Duodenal mucosa (tissue), 2 donors: ENCODE data around the gene FAM3B.
"Not testable (repeated sequence)": the region's sequence is repeated elsewhere in the genome, so short reads cannot be mapped to it uniquely, and the experiment has no call there.

Experiments
- H3K27ac ChIP-seq: one replicate; pipeline ENCODE4 v1.7.0; 2013; ENCODE audit warnings: low read depth, low read length
- H3K27me3 ChIP-seq, 2 donors: one replicate each; pipeline ENCODE4 v1.7.0; 2013; ENCODE audit warnings: low read length in 2 of 2, control low read depth in 1 of 2; ENCODE audit not compliant: insufficient read depth in 2 of 2, control insufficient read depth in 1 of 2
- H3K36me3 ChIP-seq, 2 donors: one replicate each; pipeline ENCODE4 v1.7.0; 2013; ENCODE audit warnings: low read length in 2 of 2, control low read depth in 1 of 2; ENCODE audit not compliant: insufficient read depth in 2 of 2, control insufficient read depth in 1 of 2
- H3K4me1 ChIP-seq, 2 donors: one replicate each; pipeline ENCODE4 v1.7.0; 2013; ENCODE audit warnings: low read length in 2 of 2, control low read depth in 1 of 2; ENCODE audit not compliant: insufficient read depth in 2 of 2, control insufficient read depth in 1 of 2
- H3K4me3 ChIP-seq, 2 donors: one replicate each; pipeline ENCODE4 v1.7.0; 2013; ENCODE audit warnings: low read length in 2 of 2, low read depth in 1 of 2
- H3K9ac ChIP-seq, 2 donors: one replicate each; pipeline ENCODE4 v1.7.0; 2013; ENCODE audit warnings: low read length in 2 of 2, low read depth in 1 of 2
- H3K9me3 ChIP-seq, 2 donors: one replicate each; pipeline ENCODE4 v1.7.0; 2013; ENCODE audit warnings: low read length in 2 of 2, control low read depth in 1 of 2; ENCODE audit not compliant: control insufficient read depth in 1 of 2

Gene FAM3B

GRCh38 chr21:41349126-41349525 is 32.5 kb downstream of the FAM3B start:
- no peak overlapping the region for H3K9ac ChIP-seq
- H3K9me3 ChIP-seq: no peaks in the 10 kb centered on the region
- H3K36me3 ChIP-seq: peaks cover 3 to 55% of the 10 kb centered on the region in 2 donors
- H3K27ac ChIP-seq: no peak overlapping the region
- no peaks in the 10 kb centered on the region for H3K27me3 ChIP-seq
- H3K4me3 ChIP-seq: no peak overlapping the region
- no peaks in the 10 kb centered on the region for H3K4me1 ChIP-seq

GRCh38 chr21:41349619-41350390 is 33.2 kb downstream of the FAM3B start:
- no peaks in the 10 kb centered on the region for H3K4me1 ChIP-seq
- no peaks in the 10 kb centered on the region for H3K9me3 ChIP-seq
- H3K36me3 ChIP-seq: peaks cover 3 to 52% of the 10 kb centered on the region in 2 donors
- H3K27ac ChIP-seq: no peak overlapping the region
- H3K27me3 ChIP-seq: no peaks in the 10 kb centered on the region
- no peak overlapping the region for H3K9ac ChIP-seq
- H3K4me3 ChIP-seq: no peak overlapping the region

GRCh38 chr21:41350436-41351155 is 34.0 kb downstream of the FAM3B start:
- H3K27ac ChIP-seq: no peak overlapping the region
- no peaks in the 10 kb centered on the region for H3K4me1 ChIP-seq
- H3K27me3 ChIP-seq: no peaks in the 10 kb centered on the region
- no peaks in the 10 kb centered on the region for H3K9me3 ChIP-seq
- H3K4me3 ChIP-seq: no peak overlapping the region
- H3K9ac ChIP-seq: no peak overlapping the region
- H3K36me3 ChIP-seq: peaks cover 3 to 52% of the 10 kb centered on the region in 2 donors

DNA sequence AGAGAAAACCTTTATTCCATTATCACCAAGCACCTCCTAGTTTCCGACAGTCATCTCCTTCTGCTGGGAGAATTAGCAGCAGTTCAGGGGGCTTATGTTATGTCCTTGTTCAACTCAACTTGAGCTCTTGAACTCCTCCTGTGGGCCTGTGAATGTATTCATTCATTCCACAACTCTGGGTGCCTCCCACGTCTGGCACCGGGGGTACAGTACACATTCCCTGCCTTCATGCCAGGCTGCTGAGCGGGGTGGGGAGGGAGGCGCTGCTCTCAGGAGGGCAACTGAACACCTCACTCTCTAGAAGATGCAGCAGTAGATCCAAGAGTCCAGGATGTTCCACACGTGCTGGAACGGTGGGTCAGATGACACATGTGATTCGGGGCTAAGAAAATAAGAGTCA is 40.9 kb downstream of the FAM3B start:
- no peaks in the 10 kb centered on the region for H3K9me3 ChIP-seq
- H3K4me3 ChIP-seq: no peak overlapping the region
- H3K27ac ChIP-seq: no peak overlapping the region
- peaks cover 25 to 34% of the 10 kb centered on the region in 2 donors for H3K4me1 ChIP-seq
- H3K9ac ChIP-seq: no peak overlapping the region
- H3K27me3 ChIP-seq: no peaks in the 10 kb centered on the region
- peaks cover 0 to 6% of the 10 kb centered on the region in 2 donors for H3K36me3 ChIP-seq

GRCh38 chr21:41358193-41359166 is 41.9 kb downstream of the FAM3B start:
- no peaks in the 10 kb centered on the region for H3K9me3 ChIP-seq
- H3K9ac ChIP-seq: no peak overlapping the region
- no peak overlapping the region for H3K4me3 ChIP-seq
- no peaks in the 10 kb centered on the region for H3K27me3 ChIP-seq
- H3K4me1 ChIP-seq: peaks cover 33 to 40% of the 10 kb centered on the region in 2 donors
- H3K36me3 ChIP-seq: peaks cover 0 to 6% of the 10 kb centered on the region in 2 donors
- no peak overlapping the region for H3K27ac ChIP-seq

- peaks cover 0 to 6% of the 10 kb centered on the region in 2 donors for H3K36me3 ChIP-seq
- H3K27me3 ChIP-seq: no peaks in the 10 kb centered on the region
- no peaks in the 10 kb centered on the region for H3K9me3 ChIP-seq
- H3K4me3 ChIP-seq: no peak overlapping the region
- no peak overlapping the region for H3K27ac ChIP-seq
- no peak overlapping the region for H3K9ac ChIP-seq
- H3K4me1 ChIP-seq: peaks cover 40% of the 10 kb centered on the region in 2 donors
These were observed 42.7 kb downstream of the FAM3B start for GRCh38 chr21:41359286-41359685.

GRCh38 chr21:41359754-41360071 is 43.1 kb downstream of the FAM3B start:
- Histone ChIP-seq H3K9ac (peak overlapping the region in 1 of 2 donors; percentile 6), H3K4me3 (peak overlapping the region in 1 of 2 donors; percentile 31), H3K27ac (peak overlapping the region; percentile 50), H3K4me1 (peaks cover 40 to 42% of the 10 kb centered on the region in 2 donors)
- not testable (repeated sequence) for H3K9me3 ChIP-seq, H3K27me3 ChIP-seq, H3K36me3 ChIP-seq

DNA sequence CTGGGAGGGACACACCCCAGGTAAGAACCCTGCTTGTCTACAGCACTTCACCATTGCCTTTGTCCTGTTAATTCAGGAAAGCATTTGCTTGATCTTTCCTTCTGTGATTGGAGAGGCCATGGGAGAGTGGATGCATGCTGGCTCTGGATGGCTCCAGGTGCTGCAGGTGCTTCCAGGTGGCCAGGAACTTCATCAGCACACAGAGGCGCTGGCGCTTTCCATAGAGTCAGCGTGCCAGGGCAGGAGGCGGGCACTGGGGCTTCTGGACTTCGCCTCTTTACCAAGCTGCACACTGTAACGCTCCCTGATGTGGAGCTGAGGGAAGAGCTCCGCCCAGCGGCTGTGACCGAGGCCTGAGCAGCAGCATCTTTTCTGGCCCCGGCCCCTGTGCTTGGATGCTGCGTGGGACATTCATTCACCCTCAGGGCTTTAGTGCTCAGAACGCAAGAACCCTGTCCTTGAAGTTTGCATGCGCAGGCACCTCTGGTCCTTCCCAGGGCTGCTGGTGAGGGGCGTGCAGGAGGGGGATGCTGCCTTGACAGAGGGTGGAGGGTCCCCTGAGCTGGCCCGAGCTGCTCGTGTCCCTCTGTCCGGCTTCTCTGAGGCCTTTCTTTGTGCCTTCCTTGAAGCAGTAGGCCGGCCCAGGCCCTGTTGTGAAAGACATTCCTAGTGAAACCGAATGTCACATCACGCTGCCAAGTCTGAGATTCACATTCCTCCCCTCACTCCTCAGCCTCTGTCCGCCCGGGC is 43.6 kb downstream of the FAM3B start:
- H3K27ac ChIP-seq: peak overlapping the region; percentile 50
- peak overlapping the region; percentile 0 to 6 for H3K9ac ChIP-seq
- H3K4me1 ChIP-seq: peaks cover 40 to 44% of the 10 kb centered on the region in 2 donors
- H3K9me3 ChIP-seq: no peaks in the 10 kb centered on the region
- peaks cover 0 to 6% of the 10 kb centered on the region in 2 donors for H3K36me3 ChIP-seq
- peak overlapping the region in 1 of 2 donors; percentile 31 for H3K4me3 ChIP-seq
- H3K27me3 ChIP-seq: no peaks in the 10 kb centered on the region

DNA sequence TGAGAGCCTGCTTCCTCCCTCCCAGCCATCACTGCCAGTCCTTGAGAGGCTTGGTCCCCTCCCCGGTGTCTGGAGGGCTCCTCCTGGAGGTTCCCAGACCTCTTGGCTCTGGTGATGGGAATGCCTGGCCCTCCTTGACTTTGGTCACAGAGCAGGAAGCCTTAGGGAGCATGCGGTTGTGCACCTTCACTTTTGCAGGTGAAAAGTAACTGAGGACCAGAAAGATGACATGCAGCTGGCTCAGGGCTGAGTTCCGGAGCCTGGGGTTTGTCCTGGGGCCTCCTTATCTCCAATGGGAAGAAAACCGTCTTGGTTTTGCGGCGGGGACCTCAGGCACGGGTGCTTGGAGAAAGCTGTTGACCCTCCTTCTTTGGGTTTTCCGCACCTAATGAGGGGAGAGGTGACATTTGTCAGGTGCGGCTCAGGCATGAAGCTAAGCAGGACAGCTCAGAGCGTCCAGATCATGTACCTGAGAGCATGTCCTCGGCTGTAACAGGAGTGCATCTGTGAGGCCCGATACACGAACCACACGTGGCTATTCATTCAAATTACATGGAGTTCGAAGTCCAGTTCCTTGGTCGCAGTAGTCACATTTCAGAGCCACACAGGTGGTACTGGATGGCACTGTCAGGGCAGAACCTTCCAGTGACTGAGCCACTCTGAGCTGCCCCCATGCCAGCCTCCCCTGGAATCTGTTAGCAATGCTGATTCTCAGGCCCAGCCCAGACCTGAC is 44.6 kb downstream of the FAM3B start:
- peaks cover 0 to 6% of the 10 kb centered on the region in 2 donors for H3K36me3 ChIP-seq
- H3K27me3 ChIP-seq: no peaks in the 10 kb centered on the region
- peak overlapping the region; percentile 68 to 74 for H3K4me3 ChIP-seq
- H3K27ac ChIP-seq: peak overlapping the region; percentile 68
- no peaks in the 10 kb centered on the region for H3K9me3 ChIP-seq
- H3K4me1 ChIP-seq: peaks cover 43 to 44% of the 10 kb centered on the region in 2 donors
- peak overlapping the region; percentile 72 to 87 for H3K9ac ChIP-seq
